ENCODE results near the gene TPH2.

TPH2 gene

DNA sequence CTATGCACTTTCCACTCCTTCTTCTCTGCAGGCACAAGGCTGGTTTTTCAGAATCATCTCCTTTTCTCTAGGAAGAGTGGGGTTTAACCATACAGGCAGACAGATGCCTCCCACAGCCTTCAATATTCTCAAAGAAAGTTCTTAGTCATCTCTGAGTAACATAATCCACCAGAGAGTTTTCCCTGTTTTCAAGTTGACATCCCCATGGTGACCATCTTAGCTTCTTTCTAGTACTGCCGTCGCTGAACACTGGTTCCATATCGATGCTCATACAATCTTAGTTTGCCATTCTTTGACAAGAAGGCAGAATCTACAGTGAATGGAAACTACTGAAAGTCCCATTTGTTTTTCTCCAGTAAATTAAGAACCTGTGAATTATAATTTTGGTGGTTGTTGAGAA lies 28.6 kb downstream of the TPH2 start:
- no peak for DNase-seq

DNA sequence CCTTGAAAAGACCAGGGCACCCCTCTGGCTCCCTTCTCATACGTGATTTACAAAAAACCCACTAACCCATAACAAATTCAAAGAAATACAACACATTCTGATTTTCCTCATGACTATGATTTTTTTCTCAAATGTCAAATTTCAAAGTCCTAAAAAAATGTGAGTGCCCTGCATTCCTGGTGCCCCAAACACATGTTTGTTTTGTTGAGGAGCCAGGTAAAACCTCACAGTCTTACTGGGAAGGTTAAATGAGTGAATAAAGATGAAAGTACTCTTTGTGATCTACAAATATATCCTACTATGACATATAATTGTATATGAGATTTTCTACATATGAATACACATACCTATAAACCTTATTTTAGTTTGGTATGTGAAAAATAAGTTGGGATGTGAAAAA lies 30.7 kb downstream of the TPH2 start:
- no peak for DNase-seq

DNA sequence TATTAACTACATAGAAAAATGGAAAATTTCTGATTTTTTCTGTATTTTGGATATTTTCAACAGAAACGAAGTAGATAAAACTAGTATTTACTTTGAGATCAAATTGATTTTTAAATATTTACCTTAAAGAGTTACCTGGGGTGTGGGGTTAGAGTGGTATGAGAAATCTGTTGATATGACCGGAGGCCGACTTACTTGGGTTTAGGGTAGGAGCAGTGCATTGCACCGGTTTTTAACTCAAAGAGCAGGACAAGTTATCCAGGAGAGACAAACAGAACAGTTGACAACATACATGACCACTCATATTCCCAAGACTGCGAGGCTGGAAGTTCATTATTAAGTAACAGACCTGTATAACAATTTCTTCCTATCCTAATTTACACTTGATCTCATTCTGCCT lies 31.4 kb downstream of the TPH2 start:
- no peak for DNase-seq

DNA sequence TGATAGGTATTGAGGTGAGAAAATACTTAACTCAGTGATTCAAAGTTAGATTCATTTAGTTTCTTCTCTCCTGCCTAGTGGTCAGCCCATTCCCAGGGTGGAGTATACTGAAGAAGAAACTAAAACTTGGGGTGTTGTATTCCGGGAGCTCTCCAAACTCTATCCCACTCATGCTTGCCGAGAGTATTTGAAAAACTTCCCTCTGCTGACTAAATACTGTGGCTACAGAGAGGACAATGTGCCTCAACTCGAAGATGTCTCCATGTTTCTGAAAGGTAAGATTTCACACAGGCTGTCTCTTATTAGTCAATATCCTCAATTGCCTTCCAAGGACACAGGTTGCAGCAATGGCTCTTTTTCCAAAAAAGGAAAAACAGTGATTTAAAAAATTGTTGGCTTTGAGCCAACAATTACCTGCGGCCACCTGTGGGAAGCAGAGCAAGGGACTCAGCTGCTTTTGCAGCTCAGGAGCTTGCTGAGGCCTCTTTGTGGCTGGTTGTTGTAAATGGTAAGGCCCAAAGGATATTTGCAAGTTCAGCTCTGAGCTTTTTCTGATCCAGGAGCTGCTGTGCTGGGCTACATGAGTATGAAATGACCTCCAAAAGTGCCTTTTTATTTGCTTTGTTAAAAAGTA lies 33.9 kb downstream of the TPH2 start:
- DNase-seq: no peak

DNA sequence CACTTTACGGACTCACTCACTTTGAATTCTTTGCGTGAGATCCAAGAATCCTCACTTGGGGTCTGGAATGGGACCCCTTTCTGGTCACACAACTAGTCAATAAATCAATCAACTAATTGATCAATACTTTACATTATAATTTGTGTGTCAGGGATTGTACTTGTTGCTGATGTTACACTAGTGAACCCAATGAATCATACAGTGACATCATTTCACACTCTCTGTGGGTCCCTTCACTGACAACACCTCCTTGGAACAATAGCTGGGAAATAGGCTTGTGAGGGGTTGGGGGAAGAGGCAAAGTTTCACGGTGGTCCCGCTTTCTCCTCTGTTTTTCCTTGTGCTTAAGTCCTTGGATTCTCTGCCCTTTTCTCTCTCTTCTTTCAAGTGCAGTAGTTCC lies 35.0 kb downstream of the TPH2 start:
- DNase-seq: no peak

DNA sequence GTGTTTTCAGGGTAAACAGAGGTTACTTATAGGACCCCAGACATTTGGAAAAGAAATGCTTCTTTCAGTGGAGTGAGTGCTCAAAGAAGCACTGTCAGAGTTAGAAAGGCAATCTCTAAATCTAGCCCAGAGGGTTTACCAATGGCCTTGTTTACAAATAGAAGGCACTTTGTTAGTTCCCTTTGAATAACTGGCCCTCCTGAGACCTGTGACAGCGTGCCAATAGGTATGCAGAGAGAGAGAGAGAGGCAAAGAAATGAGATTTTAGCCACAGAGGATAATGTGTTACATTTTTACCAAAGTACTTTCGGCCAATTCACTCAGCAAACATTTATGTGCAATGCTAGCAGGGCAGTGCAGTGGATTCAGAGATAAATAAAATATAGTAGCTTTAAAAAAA lies 41.9 kb downstream of the TPH2 start:
- DNase-seq: no peak

DNA sequence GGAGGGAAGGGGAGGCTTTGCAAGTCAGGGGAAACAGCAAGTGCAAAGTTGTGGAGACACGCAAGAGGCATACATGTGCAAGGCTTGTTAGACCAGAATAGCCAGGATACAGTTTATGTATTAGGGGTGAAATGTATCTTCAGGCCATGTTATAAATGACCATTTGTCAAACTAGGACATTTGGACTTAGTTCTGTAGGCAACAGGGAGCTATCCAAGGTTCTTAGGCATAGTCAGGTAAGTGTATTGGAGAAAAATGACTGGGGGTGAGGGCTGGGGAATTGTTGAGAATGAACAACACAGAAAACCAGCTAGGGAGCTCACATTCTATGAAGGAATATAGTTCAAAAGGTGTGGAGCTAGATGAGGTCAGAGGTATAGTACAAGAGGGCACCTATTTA lies 42.5 kb downstream of the TPH2 start:
- no peak for DNase-seq

DNA sequence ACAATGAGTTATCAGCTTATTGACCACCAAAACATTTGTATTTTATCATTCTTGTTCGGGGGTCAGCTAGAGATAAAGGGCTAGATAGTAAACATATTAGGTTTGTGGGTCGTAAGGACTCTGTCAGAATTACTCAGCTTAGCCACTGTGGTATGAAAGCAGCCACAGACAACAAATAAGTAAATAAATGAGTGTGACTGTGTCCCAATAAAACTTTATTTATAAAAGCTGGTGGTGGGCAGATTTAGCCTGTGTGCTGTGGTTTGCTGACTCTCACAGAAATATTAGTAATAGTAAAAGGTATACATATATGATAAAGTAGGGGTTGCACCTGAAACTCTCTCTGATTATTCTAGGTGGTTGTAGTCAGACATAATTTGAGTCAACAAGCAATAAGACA lies 56.1 kb downstream of the TPH2 start:
- no peak for DNase-seq

DNA sequence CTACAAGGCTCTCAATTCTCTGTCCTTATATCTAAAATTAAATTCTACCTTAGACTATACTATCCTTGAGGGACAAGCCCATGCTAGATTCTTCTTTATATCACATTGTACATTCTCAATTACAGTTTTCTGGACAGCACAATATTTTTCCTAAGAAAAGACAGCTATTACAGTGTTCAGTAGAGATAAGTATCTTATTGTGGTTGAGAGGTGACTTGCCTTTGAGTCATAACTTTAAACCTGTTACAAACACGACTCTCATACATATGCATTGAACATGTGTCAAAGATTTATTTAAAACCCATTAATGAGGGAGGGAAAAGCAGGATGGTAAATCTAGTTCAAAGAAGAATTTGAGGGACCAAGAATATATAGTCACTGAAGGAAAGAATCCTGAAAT lies 61.1 kb downstream of the TPH2 start:
- DNase-seq: no peak

DNA sequence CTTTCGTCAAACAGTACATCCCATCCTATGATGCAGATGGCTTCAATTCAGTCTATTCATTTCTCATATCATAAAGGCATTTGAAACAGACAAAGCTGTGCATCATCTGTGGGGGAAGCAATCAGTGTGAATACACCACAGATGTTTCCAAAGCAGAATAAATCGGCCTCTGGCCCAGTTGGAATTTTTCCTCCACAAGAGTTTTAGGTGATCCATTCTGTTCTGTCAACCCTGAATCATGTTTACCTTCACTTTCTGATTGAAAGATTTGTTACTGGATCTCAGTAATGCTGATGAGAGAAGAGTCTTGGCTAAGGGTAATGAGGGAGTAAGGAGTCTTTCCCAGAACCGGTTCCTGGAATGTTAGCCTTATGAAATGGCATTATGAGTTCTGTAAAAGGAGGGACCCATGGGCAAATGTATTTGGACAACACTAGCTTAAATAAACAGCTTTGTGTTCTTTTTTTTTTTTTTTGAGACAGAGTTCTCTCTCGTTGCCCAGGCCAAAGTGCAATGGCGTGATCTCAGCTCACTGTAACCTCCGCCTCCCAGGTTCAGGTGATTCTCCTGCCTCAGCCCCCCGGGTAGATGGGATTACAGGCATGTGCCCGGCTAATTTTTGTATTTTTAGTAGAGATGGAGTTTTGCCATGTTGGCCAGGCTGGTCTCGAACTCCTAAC lies 62.5 kb downstream of the TPH2 start:
- no peak for DNase-seq

DNA sequence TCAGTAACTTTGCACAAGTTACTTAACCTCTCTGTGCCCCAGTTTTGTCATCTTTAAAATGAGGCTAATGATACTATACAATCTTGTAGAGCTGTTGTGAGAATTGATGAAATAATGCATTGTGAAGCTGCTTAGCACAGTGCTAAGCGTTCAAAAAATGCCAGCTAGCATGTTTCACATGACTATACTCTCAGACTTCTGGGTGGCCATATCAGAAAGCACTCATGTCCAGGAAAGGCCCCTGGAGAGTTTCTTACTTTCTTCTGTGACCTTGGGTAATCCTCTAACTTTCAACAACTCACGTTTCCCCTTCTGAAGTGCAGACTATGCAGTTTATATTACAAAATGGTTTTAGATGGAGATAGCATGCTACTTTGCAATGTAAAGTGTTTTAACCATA lies 68.1 kb downstream of the TPH2 start:
- DNase-seq: no peak

DNA sequence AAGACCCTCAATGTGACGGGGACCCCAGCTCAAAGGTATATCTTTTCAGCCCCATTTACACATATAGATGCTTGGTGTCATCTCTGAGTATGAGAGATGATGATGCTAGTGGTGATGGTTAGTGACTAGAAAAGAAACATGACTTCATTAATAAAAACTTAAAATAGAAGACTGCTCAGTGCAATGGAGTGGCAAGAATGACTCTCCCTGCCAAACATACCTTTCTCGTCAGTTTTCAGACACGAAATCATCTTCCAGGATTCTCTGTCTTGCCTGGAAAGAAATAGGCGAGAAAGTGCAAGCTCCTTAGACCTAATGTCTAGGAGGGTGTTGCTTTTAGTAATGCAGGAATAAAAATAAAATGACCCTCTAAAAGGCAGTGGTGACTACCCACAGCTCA lies 71.7 kb downstream of the TPH2 start:
- no peak for DNase-seq

DNA sequence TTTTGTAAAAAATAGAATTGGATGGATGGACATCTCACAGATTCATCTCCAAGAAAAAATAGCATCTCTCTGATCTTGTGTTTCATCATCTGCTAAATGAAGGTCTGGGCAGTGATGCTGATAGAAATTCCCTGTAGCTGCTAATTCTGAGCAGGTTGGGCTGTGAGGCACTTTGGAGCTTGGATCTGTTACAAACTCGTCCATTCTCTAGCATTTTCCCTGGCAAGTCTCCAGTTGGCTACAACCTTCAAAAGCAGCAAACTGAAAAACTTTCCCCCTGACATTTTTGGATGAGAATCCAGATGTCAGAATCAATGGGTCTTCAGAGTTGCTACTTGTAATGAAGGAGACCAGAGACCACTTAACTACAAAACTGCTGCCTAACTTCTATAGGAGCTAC lies 72.7 kb downstream of the TPH2 start:
- no peak for DNase-seq

DNA sequence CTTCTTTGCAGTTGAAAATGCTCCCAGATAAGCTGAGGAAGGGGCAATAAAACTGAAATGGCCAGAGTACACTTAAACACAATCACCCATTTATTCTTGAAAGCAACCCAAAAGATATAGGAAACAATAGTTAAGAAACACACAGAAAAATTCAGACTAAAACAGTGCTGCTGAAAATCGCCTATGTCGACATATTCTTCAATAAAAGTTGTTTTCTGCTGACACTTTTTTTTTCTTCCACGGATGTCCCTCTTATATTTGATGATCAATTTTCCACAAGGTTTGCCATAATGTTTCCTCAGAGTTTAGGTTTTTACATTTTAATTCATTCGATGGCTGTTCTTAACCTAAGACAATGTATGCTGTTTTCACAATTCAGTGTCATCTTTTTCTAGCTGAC lies 74.2 kb downstream of the TPH2 start:
- no peak for DNase-seq

DNA sequence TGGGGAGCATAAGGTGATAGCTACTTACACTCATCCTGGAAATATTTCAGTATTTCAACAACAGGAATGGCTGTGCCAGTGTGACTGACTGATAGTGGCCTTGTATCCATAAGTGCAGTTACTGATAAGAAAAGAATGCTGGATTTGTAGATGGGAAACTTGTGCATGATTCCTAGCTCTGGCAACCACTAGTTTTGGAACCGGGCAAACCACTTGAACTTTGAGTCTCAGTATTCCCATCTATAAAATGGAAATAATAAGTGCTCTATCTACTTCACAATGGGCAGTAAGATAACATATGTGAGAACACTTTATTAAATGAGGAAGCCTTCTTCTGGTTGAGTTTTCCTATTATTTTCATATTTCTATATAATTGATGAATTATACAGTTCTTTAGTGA lies 77.2 kb downstream of the TPH2 start:
- no peak for DNase-seq

DNA sequence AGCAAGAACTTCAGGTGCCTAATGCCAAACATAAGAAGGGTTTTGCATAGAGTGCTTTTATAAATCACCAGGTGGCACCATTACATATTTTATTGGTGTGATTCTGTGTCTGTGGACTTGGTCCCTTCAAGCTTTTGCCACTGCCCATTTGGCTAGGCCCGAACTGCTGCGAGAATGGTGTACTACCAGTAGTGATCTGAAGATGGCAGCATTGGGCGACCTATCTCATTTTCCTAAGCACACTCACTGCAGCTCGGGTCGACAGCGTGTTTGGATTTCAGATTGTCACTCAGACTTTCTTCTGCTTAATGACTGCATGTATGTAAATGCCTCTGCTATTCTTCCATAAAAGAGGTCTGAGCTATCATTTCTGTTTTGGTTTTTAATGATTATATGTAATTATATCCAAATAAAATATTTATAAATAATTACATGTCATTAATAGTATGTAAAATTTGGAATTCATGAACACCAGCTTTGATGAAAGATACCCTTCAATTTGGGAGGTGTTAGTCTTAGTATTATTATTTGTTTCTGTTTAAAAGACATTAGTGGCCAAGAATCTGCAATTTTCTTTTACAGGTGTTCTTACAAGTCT lies 78.5 kb downstream of the TPH2 start:
- DNase-seq: peak; percentile 69

DNA sequence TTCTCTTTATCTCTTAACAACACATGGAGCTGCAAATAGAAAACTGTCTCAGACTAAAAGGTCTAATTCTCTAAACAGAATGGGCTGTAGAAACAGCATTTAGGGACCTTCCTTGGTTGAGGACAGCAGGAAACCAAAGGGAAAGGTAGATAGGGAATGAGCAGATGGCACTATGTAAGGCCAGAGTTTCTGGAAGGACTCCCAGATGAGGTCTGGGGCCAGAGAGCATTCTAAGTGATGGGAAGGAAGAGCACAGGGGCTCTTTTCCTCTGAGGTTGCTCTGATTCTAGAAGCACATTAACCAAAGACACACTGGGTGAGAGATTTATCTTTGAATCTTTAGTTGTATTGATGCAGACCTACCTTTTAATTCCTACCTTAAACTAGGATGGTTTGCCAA lies 79.4 kb downstream of the TPH2 start:
- no peak for DNase-seq

DNA sequence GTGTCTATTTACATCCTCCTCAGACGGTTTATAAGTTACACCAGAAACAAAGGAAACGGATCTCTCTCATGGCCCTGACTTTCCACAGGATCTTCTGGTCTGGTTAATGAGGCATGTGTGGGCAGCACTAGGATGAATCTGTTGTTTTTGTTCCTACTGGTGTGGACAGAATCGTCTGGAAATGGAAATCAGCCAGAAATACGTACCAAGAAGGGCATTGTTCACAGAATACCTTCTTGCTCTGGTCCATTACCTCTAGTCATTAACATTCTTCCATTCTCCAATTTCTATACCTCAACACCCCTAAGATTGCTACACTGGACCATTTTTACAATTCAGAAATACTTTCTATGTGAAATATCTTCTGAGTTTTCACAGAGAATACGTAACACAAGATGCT lies 86.0 kb downstream of the TPH2 start:
- no peak for DNase-seq

DNA sequence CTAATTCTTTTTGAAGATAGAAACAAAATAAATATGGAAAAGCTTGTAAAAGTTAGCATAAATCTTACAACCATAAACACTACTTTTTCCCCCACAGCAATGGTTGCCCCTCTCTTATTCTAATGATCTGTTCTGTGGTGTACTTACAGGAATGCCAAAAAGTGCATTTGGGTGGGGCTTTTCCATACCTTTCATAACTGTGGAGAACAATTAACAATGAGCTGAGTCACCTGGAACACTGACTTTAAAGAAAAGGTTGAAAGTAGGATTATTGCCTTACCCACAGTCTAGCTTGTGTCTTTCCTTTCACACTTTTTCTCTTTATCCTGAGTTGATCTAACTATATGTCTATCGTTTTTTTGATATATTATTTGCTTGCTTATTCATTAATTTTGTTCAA lies 86.9 kb downstream of the TPH2 start:
- DNase-seq: no peak

DNA sequence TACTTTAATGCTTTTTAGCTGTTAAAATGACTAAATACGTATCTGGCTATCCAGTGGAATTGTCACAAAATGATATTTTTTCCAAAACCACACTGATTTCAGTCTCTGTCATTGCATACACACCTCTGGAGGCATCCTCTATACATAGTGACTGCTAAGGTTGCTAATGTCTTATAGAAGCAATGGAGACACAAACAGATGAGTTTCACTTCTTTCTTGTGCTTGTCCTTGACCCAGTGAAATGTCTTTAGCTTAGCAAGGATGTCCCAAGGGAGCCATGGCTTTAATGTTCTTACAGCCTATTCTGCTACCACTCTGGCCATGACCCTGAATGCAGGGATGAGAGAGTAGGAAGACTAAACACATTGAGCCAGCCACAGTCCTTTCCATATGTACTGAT lies 90.3 kb downstream of the TPH2 start:
- DNase-seq: no peak

DNA sequence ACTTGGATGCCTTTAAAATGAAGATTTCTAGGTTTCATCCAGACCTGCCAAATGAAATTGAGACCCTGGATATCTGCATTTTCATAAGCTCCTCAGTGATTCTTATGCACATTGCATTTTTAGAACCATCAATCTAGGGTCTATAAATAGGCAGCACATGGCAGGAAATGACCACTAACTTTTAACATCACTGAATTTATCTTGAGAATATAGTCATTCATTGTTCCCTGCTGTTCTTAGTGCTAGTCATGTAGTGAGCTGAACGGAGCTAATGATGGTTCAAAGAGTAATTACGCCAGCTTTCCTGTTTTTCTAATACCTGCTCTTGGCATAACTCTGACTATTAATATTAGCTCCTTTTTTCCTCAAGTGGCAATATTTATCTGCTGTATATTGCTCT lies 91.6 kb downstream of the TPH2 start:
- DNase-seq: no peak

DNA sequence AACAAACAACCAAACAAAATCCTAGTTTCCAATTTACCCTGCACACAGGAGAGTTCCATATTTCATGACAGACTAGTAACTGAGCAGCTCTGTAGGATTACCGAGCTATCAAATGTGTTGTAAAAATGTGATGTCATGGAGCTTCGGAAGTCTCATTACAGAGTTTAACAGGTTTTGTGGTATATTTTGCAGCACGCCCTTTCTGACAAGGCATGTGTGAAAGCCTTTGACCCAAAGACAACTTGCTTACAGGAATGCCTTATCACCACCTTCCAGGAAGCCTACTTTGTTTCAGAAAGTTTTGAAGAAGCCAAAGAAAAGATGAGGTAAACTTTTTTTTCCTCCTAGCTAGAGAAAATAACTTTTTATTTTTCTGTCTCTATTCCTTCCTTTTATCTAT lies 92.4 kb downstream of the TPH2 start:
- no peak for DNase-seq

DNA sequence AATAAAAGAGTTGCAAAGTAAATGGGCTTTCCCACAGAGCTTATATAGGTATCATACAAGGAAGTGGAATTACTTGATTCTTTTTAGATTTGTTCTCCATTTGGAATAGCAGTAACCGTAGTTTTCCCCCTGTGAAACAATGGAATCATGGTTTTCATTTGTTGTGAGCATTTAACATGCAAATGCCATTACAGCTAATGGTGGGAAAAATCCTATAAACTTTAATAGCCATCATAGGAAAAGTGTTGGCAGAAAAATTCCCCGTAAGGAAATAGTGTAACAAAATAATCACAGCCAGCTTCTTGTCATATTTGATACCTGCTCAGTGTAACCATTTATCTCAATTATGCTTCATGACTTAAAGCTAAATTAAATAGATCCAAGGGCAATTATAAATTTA lies 95.3 kb downstream of the TPH2 start:
- no peak for DNase-seq

DNA sequence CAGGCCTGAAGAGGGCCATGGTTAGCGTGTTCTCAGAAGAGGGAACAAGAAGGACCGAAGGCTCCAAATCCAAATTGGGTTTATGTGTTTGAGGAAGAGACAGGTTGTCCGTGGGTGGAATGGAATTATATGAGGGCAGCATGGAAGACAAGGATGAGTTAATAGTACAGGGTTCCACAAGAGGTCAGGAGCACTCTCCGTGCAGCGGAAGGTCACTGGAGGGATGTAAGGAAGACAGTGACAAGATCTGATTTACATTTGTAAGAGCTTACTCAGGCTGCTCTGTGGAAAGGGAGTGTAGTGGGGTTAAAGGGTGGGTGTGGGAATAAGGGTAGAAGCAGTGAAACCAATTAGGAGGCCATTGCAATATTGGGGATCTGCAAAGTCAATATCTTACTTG lies 97.0 kb downstream of the TPH2 start:
- DNase-seq: no peak

DNA sequence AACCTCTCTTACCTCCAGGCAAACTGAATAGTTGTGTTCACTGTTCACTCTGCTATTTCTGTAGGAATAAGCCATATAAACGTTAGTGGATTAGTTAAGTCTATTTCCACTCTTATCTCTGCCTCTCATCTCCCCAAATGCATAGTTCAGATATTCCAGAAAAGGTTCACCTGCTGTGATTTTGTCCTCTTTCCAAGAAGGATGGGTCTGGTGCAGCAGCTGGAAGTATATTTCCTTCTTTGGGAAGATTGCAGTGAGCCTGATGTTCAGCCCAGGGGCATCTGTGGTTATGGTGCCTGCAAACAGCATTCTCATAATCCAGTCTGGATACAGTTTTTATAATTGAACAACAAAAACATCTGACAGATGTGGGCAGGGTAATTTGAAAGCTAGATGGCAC lies 97.7 kb downstream of the TPH2 start:
- no peak for DNase-seq

All from NCI-H524 treated with DMSO at 0.1 percent for 48 hours (cell line).